ENCODE data around the gene NTRK3.
"Not testable (repeated sequence)": the region's sequence is repeated elsewhere in the genome, so short reads cannot be mapped to it uniquely, and the experiment has no call there.

The NTRK3 gene

DNA sequence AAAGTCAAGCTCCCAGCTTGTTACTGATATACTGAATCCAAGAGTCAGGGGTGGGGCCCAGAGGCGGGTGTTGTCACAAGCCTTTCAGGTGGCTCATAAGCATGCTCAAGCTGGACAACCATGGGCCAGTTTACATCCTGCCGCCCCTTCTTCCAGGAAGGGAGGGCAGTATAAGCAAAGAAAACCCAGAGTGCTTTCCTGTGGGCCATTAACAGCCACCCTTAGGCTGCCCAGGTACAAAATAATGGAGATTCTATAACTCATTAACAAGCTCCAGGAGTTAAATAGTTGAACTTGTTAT, 183.2 kb downstream of the NTRK3 start:
- DNase-seq (ENCODE audit: low read depth): no peak

GRCh38 chr15:88072598-88073390, 183.7 kb downstream of the NTRK3 start:
- no peak for DNase-seq (ENCODE audit: low read depth)

GRCh38 chr15:88072133-88072532, 184.4 kb downstream of the NTRK3 start:
- not testable (repeated sequence) for DNase-seq (ENCODE audit: low read depth)

GRCh38 chr15:88071141-88071540, 185.4 kb downstream of the NTRK3 start:
- DNase-seq (ENCODE audit: low read depth): no peak

- DNase-seq (ENCODE audit: low read depth): no peak
Measured at GRCh38 chr15:88069561-88069960, 187.0 kb downstream of the NTRK3 start.

DNA sequence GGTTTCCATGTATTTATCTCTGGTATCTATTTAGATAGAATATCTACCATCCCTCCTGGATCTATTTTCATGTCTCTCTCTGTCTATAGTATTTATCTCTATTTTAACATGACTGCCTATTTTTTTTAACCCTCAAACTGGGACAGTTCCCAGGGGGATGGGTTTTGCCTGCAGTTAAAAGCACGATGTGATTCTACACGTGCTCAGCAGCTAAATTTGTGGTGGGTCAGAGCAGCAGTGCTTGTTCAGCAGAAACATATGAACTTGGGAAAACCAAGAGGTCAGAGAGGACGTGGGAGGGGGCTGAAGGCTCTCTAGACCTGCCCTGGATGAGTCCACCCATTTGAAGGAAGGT, 189.2 kb downstream of the NTRK3 start:
- DNase-seq (ENCODE audit: low read depth): no peak

DNA sequence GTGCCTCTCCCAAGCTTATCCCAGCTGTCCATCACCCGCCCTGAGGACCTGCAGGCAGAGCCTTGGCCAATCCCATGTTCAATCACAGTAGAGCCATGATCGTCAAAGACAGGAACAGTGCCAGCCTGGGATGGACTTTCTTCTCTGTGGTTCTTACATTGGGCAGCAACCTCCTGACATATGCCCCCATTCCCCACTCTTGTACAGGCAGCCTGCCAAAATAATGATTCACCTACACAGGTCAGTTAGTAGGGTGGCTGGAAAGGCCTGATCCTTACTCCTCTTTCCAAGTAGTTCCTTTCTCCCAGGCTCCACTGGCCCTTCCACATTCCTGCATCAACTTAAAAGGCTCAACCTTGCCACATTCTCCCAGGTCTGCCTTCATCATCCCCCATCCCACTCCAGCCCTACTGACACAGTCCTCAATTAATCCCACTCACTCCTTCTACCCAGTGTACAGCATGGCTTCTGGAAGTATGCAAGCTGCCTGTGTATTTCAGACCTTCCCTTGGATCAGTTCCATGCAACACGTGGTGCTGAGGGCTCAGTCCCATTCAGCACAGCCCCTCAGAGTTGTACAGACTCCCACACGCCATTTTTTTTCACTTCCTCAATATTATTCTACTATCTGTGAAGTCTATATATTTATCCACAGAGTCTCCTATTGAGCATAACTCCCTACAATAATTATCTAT, 189.8 kb downstream of the NTRK3 start:
- DNase-seq (ENCODE audit: low read depth): no peak

GRCh38 chr15:88061452-88061851, 195.1 kb downstream of the NTRK3 start:
- no peak for DNase-seq (ENCODE audit: low read depth)

- DNase-seq (ENCODE audit: low read depth): no peak
Measured at GRCh38 chr15:88060383-88060782, 196.2 kb downstream of the NTRK3 start.

- DNase-seq (ENCODE audit: low read depth): no peak
Measured at GRCh38 chr15:88057836-88058235, 198.7 kb downstream of the NTRK3 start.

GRCh38 chr15:88049506-88049905, 207.0 kb downstream of the NTRK3 start:
- DNase-seq (ENCODE audit: low read depth): no peak

GRCh38 chr15:88048755-88049154, 207.8 kb downstream of the NTRK3 start:
- DNase-seq (ENCODE audit: low read depth): no peak

DNA sequence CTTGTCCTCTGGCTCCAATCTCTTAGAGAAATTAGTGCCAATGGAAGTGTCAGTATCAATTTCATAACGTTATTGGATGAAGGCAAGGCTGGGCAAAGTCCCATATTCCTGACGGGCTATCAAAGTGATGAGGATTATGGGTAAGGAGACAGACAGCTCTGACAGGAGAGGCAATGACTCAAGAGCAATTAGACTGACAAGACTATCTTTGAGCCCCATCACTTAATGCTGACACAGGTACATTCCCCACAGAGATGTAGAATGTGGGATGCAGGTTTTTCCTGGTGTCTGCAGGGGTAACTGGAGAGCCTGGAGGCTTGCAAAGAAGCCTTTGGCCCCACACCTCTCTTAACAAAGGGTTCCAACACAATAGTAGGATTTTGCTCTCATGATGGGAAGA, 208.3 kb downstream of the NTRK3 start:
- DNase-seq (ENCODE audit: low read depth): no peak

DNA sequence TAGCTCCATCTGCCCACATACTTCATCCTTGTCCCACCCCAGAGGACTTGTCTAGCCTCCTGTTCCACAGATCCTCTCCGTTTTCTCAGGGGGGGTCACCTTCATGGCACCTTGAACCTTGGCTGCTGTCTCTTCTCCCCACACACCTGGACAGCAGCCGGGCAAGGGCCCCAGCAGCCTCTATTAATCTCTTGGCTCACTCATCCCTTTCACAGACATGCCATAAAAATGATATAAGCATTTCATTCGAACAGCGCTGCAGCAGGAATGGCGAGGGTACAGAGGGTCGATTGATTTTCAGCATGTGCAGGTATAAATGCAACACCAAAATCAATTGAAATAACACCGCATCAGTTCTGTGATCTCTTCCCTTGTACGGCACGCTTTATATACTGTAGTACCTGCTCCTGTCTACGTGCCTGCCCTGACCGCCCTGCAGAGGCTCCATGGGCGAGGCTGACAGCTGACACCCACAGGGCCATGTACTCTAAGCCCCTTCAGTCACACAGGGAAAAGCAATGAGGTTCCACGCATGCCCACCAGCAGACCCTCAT, 209.9 kb downstream of the NTRK3 start:
- DNase-seq (ENCODE audit: low read depth): no peak

- no peak for DNase-seq (ENCODE audit: low read depth)
Measured at GRCh38 chr15:88043396-88043795, 213.1 kb downstream of the NTRK3 start.

GRCh38 chr15:88042047-88042446, 214.5 kb downstream of the NTRK3 start:
- no peak for DNase-seq (ENCODE audit: low read depth)

DNA sequence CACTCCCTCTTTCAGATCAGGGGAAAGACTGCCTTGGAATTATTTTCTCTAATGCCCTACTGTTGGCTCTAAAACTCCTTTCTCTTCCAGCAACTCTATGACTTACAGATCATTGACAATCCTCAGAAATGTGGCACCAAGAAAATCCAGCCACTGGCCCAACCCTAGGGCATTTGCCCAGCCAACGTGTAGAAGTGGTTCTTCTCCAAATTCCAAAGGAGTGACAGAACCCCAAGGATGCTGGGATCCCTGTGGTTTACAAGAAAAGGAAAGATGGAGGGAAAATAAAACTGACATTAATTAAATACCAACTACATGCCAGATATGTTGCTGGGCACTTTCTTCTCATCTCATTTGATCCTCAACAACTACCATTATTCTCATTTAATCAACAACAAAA, 216.0 kb downstream of the NTRK3 start:
- no peak for DNase-seq (ENCODE audit: low read depth)

DNA sequence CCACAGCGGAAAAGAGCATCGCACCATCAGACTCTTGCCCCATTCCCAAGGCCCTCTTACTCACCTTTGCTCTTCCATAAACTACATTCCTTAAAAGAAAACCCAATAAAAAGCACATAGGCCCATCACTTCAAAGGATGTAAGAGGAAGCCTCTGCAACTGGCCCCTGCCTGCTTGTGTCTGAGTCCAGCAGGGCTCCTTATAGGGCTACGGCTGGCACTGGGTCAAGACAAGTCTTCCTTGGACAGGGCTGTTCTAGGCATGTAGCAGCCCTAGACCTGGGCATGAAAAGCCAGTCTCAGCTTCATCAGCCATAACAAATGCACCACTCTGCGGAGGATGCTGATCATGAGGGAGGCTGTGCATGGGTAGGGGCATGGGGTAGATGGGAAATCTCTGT, 218.3 kb downstream of the NTRK3 start:
- DNase-seq (ENCODE audit: low read depth): no peak

DNA sequence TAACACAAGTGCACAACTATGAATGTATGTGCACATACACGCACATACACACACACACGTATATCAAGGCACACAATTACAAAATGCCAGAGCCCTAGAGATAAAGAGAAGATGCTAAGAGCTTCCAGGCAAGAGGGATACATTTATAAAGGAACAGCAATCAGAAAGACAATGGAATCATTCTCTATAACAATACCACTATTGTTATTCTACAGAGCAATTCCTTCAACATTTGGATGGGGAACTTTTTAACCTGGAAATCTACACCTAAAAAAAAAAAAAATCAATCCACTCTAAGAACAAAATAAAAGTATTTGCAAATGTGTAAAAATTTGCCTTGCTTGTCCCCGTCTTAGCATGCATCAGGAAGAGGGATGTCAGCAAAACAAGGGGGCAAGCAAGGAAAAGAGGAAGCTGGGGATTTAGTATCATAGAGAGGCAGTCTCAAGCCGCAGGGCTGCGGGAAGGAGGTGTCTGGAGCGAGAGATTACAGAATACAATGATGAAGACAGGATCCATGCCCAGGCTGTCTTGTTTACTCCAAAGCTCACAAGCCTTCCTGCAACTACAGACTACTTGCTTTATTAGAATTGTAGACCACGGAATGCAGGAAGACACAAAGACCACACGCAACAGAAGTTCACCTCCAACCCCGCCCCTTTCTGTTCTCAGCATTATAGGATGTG, 220.2 kb downstream of the NTRK3 start:
- no peak for DNase-seq (ENCODE audit: low read depth)

DNA sequence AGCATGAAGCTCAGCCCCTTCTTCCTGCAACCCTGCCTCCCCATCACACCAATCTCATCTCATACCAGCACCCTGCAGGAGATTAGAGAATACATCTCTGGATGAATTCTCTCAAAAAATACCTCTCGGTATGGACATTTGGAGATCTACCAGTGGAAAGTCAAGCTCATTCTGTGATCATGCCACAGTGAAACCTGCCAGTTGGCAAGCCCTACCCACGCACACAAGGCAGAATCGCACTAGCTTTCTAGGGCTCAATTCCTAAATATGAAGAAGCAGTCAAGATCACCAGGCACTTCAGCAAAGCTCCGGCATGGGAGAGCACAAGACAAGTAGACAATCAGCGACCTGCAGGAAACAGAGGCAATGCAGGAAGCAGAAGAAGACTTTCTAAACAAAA, 221.2 kb downstream of the NTRK3 start:
- DNase-seq (ENCODE audit: low read depth): no peak

GRCh38 chr15:88033421-88033820, 223.1 kb downstream of the NTRK3 start:
- not testable (repeated sequence) for DNase-seq (ENCODE audit: low read depth)

DNA sequence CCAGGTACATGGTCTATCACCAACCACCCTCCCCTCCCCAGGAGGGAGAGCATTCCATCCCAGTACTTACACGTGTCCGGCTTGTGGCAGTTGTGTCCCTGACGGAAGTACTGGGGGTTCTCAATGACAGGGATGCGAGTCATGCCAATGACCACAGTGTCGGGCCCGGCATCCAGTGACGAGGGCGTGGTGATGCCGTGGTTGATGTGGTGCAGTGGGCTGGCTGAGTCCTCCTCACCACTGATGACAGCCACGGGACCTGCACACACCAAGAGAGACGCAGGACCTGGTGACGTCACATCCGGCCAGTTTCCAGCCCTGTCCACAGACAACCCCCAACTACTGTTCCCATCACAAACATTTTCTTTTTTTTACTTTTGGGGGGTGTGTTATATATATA, 223.8 kb downstream of the NTRK3 start:
- DNase-seq (ENCODE audit: low read depth): no peak

GRCh38 chr15:88031461-88031860, 225.1 kb downstream of the NTRK3 start:
- DNase-seq (ENCODE audit: low read depth): no peak

Data from stromal cell of bone marrow (primary cell).